PC-9 (cell line): ENCODE measurements around the gene WDR93. TPM values are rescaled to one million over a fixed set of nuclear protein-coding genes. Genes with fewer than 3 reads are reported as not detected.
A peak's percentile ranks its signal among the peaks of the same experiment; 100 is the strongest.

Source experiments
- BruUV-seq: library from RNA; stranded (reverse); fragments of 400-500 nt; replicated peaks from 2 replicates; lab custom pipeline; 2021; lab: Mats Ljungman, UMichigan
- CTCF ChIA-PET: fragments of 300-600 bp; sonication (Branson Sonifier 250); formaldehyde crosslinking; loops from one replicate; lab custom pipeline; 2022; ENCODE audit warnings: antibody characterized with exemption; lab: Charles Lee
- POLR2A ChIA-PET: fragments of 300-600 bp; sonication (Branson Sonifier 250); formaldehyde crosslinking; loops from one replicate; lab custom pipeline; 2022; ENCODE audit warnings: antibody characterized with exemption; ENCODE audit not compliant: unreplicated experiment; lab: Charles Lee
- DNase-seq, 2 experiments: peaks; one replicate each; pipeline versions ENCODE4 v3.0.0 to v3.0.0-alpha.2; 2015 to 2022; ENCODE audit warnings: mixed read lengths in 1 of 2
- H2AFZ ChIP-seq: fragments of 200-600 bp; sonication (generic); 2 replicates; pipeline ENCODE4 v1.8.1; 2017; ENCODE audit warnings: antibody characterized with exemption
- H3F3A ChIP-seq: fragments of 200-600 bp; sonication (generic); 2 replicates; pipeline ENCODE4 v1.8.1; 2017; ENCODE audit warnings: antibody characterized with exemption, mild to moderate bottlenecking, low read depth; ENCODE audit not compliant: insufficient read depth
- H3K27ac ChIP-seq: fragments of 200-600 bp; sonication (generic); 2 replicates; pipeline ENCODE4 v1.6.1; 2016; ENCODE audit warnings: mixed run types
- H3K27me3 ChIP-seq: fragments of 200-600 bp; sonication (generic); 2 replicates; pipeline ENCODE4 v1.6.1; 2016; ENCODE audit warnings: low read depth, mixed run types; ENCODE audit not compliant: insufficient read depth
- H3K36me3 ChIP-seq: fragments of 200-600 bp; sonication (generic); 2 replicates; pipeline ENCODE4 v1.6.1; 2016; ENCODE audit warnings: low read depth, mixed run types
- H3K4me1 ChIP-seq: fragments of 200-600 bp; sonication (generic); replicated peaks from 2 replicates; pipeline ENCODE4 v1.6.1; 2016; ENCODE audit warnings: mixed run types; ENCODE audit not compliant: insufficient read depth
- H3K4me2 ChIP-seq: fragments of 200-600 bp; sonication (generic); 2 replicates; pipeline ENCODE4 v1.6.1; 2017; ENCODE audit warnings: mixed run types
- H3K4me3 ChIP-seq: fragments of 200-600 bp; sonication (generic); 2 replicates; pipeline ENCODE4 v1.6.1; 2016; ENCODE audit warnings: mixed run types
- H3K79me2 ChIP-seq: fragments of 200-600 bp; sonication (generic); 2 replicates; pipeline ENCODE4 v1.6.1; 2017; ENCODE audit warnings: low read depth, mixed run types
- H3K9me2 ChIP-seq: fragments of 200-600 bp; sonication (generic); 2 replicates; pipeline ENCODE4 v1.8.1; 2017; ENCODE audit warnings: mild to moderate bottlenecking; ENCODE audit not compliant: insufficient read depth
- H3K9me3 ChIP-seq: fragments of 200-600 bp; sonication (generic); 2 replicates; pipeline ENCODE4 v1.8.1; 2016; ENCODE audit warnings: low read depth; ENCODE audit not compliant: insufficient read depth
- H4K20me1 ChIP-seq: fragments of 200-600 bp; sonication (generic); 2 replicates; pipeline ENCODE4 v1.8.1; 2017; ENCODE audit not compliant: insufficient read depth
- EZH2 ChIP-seq: fragments of 200-600 bp; sonication (generic); IDR thresholded peaks from 2 replicates; pipeline ENCODE4 v1.8.0; 2017; ENCODE audit warnings: antibody characterized with exemption, low read depth
- intact Hi-C: fragments of 100-400 bp; cut with micrococcal nuclease; formaldehyde crosslinking; loops from one replicate; pipeline ENCODE4 v1.10.0; 2022; ENCODE audit not compliant: unreplicated experiment
- total RNA-seq: library from RNA; stranded (reverse); gene quantifications from 2 replicates; pipeline ENCODE4 v1.2.3, GENCODE V29; 2021
- TF ChIP-seq, protein P1 (sequence below): fragments of 200-600 bp; sonication (generic); conservative IDR thresholded peaks from 2 replicates; pipeline ENCODE4 v1.6.1; 2017; ENCODE audit warnings: mixed run types, antibody characterized with exemption, mild to moderate bottlenecking, moderate library complexity

WDR93 gene
- total RNA-seq, 1 experiment from 2014 or later: 1.8 TPM

DNA sequence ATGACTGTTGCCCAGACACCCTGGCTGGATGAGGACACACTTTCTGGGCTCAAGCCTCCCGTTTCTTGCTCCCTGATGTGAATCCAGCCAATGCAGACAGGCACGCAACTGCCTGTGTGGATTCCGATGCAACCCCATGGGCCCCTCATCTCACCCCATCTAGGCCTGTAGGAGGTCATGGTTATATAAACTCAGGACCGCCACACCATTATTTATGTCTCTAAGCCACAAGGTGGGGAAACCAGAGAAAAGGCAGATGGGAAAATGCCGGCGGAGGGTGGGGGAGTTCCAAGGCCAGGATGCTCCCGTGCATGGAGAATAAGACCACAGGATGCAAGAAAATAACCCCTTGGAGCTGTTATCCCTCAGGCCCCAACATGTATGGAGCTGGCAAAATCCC lies 58.4 kb downstream of the WDR93 start:
- peak overlapping the region; percentile 99 for H3K4me2 ChIP-seq
- H3K9me3 ChIP-seq: no peaks in the 10 kb centered on the region
- no peaks in the 10 kb centered on the region for H3K27me3 ChIP-seq
- H3K9me2 ChIP-seq: no peaks in the 10 kb centered on the region
- POLR2A ChIA-PET: no interaction called here
- CTCF ChIA-PET: no interaction called here
- BruUV-seq: no TSS peak
- peaks cover 22% of the 10 kb centered on the region for H3K79me2 ChIP-seq
- H3F3A ChIP-seq: peaks cover 30% of the 10 kb centered on the region
- DNase-seq: no peak
- TF ChIP-seq EZH2: no peak
- TF ChIP-seq, protein P1, sequence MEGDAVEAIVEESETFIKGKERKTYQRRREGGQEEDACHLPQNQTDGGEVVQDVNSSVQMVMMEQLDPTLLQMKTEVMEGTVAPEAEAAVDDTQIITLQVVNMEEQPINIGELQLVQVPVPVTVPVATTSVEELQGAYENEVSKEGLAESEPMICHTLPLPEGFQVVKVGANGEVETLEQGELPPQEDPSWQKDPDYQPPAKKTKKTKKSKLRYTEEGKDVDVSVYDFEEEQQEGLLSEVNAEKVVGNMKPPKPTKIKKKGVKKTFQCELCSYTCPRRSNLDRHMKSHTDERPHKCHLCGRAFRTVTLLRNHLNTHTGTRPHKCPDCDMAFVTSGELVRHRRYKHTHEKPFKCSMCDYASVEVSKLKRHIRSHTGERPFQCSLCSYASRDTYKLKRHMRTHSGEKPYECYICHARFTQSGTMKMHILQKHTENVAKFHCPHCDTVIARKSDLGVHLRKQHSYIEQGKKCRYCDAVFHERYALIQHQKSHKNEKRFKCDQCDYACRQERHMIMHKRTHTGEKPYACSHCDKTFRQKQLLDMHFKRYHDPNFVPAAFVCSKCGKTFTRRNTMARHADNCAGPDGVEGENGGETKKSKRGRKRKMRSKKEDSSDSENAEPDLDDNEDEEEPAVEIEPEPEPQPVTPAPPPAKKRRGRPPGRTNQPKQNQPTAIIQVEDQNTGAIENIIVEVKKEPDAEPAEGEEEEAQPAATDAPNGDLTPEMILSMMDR: no peak
- H3K27ac ChIP-seq: no peak overlapping the region
- no peak overlapping the region for H2AFZ ChIP-seq
- H3K36me3 ChIP-seq: no peaks in the 10 kb centered on the region
- H3K4me3 ChIP-seq: peak overlapping the region; percentile 78
- intact Hi-C loops: no loop called here
- no peaks in the 10 kb centered on the region for H4K20me1 ChIP-seq
- H3K4me1 ChIP-seq: peaks cover 41% of the 10 kb centered on the region

DNA sequence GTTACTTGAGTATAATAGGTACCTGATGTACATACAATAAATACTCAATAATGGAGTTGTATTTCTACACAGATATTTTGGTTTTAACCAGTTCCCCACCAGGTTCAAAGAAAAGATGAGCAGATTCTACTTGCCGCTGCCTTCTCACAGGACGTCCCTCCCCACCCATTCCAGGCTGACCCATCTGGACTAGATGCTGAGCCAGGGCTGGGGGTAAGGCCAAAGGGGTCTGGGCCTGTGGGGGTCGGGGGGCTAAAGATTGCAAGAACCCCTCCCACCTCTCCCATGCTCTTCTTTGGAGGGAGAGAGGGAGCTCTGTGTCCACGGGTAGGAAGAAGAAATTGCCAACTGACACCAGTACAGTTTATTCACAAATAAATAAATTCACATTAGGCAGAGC lies 58.9 kb downstream of the WDR93 start:
- Histone ChIP-seq H3K27me3 (no peaks in the 10 kb centered on the region), H3K36me3 (no peaks in the 10 kb centered on the region), H4K20me1 (no peaks in the 10 kb centered on the region), H3K9me2 (no peaks in the 10 kb centered on the region), H3K9me3 (no peaks in the 10 kb centered on the region), H3K79me2 (peaks cover 22% of the 10 kb centered on the region), H3K4me2 (peak overlapping the region; percentile 99), H3F3A (peaks cover 31% of the 10 kb centered on the region), H2AFZ (peak overlapping the region; percentile 82), H3K4me1 (peaks cover 46% of the 10 kb centered on the region), H3K27ac (peak overlapping the region; percentile 99), H3K4me3 (peak overlapping the region; percentile 78)
- intact Hi-C loops: no loop called here
- no peak for DNase-seq
- ChIA-PET POLR2A (interaction anchor here (0.7 kb wide), 1 partner anchor 143 kb away, joined by 5 read pairs; no protein-coding TSS in a partner anchor), CTCF (no interaction called here)
- no peak for TF ChIP-seq EZH2
- TF ChIP-seq, protein P1: no peak
- no TSS peak for BruUV-seq

DNA sequence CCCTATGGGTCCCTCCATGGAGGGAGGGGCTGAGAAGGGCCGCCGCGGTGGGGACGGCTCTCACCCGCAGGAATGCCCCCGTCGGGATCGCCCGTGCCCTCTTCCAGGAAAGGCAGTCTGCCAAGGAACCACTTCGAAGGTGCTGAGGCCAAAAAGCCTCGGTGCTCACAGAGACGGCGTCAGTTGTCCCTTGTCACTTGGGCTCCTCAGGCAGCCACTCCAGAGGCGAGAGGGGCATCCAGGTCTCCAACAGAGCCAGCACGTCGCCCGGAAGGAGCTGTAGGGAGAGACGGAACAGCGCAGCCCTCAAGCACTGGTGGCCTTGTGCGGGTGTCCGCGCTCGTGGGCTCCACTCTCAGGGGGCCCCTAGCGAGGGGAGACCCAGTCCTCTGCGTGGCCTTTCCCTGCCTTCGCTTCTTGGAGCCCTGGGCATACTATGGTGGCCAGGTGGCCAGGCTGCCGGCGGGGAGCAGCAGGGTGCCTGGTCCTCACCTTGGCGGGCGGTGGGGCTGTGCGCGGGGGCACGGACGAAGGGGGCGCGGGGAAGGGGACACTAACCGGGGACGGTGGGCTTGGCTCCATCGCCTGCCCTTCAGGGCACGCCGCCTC lies 59.4 kb downstream of the WDR93 start:
- ChIA-PET POLR2A (interaction anchor here (0.7 to 0.9 kb wide), 2 partner anchors 87 to 143 kb away, joined by 5 read pairs; no protein-coding TSS in a partner anchor), CTCF (no interaction called here)
- Histone ChIP-seq H3K4me2 (peak overlapping the region; percentile 99), H3K36me3 (no peaks in the 10 kb centered on the region), H3K27ac (peak overlapping the region; percentile 99), H3K9me3 (no peaks in the 10 kb centered on the region), H2AFZ (peak overlapping the region; percentile 82), H3K79me2 (peaks cover 22% of the 10 kb centered on the region), H3F3A (peaks cover 35% of the 10 kb centered on the region), H3K4me1 (peaks cover 51% of the 10 kb centered on the region), H3K4me3 (peak overlapping the region; percentile 78), H4K20me1 (no peaks in the 10 kb centered on the region), H3K9me2 (no peaks in the 10 kb centered on the region), H3K27me3 (no peaks in the 10 kb centered on the region)
- BruUV-seq: TSS peak; percentile 38
- intact Hi-C loops: loop anchor here (2.0 to 5.0 kb wide), 2 partner anchors 62 to 353 kb away; partner anchors contain the start of genes ANPEP and IDH2
- no peak for DNase-seq
- no peak for TF ChIP-seq EZH2
- TF ChIP-seq, protein P1: no peak
